Measurements from ENCODE around the gene PAPOLA.

PAPOLA gene

DNA sequence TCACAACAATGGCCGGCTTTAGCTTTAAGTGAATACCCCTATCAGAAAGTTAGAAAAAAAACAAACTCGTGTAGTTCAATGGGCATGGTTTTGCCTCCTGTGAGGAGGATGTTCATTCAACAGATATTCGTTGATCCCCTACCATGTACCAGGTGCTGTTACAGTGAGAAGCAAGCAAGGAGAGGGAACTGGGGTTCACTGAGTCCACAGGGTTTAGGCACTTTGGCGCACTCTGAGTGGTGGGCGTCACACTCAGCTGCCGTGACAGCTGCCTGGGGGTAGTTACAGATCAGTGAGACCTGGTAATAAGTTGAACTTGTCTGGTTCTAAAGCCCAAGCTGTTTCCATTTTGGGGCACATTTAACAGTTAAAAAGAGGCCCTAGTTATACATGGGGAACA, 74.2 kb downstream of the PAPOLA start:
- no peak for DNase-seq (ENCODE audit: low spot score)
- TF ChIP-seq CTCF (IDR thresholded peaks at IDR 0.05; ENCODE audit: extremely low read depth, missing control alignments) = no peak

DNA sequence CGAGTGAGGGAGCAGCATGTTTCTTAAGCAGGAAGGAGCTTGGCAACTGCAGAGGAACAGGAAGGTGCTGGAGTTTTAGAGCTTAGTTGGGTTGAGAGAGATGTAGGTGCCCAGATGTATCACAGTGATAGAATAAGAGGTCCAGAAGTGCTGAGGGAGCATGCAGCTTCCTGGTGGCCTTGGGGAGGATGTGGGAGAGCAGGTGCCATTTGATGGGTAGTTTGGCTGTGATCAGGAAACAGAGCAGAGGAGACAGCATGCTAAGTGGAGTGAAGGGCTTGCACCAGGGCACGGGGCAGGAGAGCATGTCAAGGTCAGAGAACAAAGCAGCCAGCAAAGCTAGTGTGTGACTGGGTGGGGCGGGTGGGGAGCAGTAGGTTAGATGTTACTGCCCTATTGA, 74.8 kb downstream of the PAPOLA start:
- no peak for TF ChIP-seq CTCF (IDR thresholded peaks at IDR 0.05; ENCODE audit: extremely low read depth, missing control alignments)
- DNase-seq (ENCODE audit: low spot score) = no peak

DNA sequence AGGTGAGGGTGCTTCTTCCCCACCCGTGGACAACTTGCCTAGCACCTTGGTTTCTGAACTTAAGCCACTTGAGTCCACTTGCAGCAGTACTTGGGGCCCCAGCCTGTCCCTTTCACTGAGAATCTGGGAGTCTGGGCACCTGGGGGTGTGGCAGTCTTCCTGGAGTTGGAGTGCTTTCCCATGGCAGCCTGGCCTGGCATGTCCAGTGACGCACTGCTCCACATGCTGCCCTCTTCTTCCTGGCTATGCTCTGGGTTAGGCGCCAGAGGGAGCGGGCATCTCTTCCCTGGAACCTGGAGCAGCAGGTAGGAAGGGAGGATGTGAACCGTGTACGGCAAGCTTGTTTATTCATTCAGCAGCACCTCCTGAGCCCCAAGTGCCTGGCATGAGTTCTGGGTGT, 76.4 kb downstream of the PAPOLA start:
- TF ChIP-seq CTCF (IDR thresholded peaks at IDR 0.05; ENCODE audit: extremely low read depth, missing control alignments) = no peak
- DNase-seq (ENCODE audit: low spot score) = no peak

GRCh38 chr14:96579358-96579757, 77.2 kb downstream of the PAPOLA start:
- no peak for DNase-seq (ENCODE audit: low spot score)
- TF ChIP-seq CTCF (IDR thresholded peaks at IDR 0.05; ENCODE audit: extremely low read depth, missing control alignments) = no peak

DNA sequence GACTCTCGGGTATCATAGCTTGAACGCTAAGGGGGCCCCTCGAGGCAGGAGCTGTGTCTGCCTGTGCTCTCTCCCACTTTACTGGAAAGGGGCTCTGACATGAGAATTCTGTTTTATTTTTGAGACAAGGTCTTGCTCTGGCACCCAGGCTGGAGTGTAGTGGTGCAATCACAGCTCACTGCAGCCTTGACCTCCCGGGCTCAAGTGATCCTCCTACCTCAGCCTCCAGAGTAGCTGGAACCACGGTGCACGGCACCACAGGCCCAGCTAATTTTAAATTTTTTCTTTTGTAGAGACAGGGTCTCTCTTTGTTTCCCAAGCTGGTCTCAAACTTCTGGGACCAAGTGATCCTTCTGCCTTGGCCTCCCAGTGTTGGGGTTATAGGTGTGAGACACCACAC, 77.7 kb downstream of the PAPOLA start:
- DNase-seq (ENCODE audit: low spot score) = no peak
- no peak for TF ChIP-seq CTCF (IDR thresholded peaks at IDR 0.05; ENCODE audit: extremely low read depth, missing control alignments)

- no peak for TF ChIP-seq CTCF (IDR thresholded peaks at IDR 0.05; ENCODE audit: extremely low read depth, missing control alignments)
- DNase-seq (ENCODE audit: low spot score) = no peak
Observed at GRCh38 chr14:96580566-96580965, 78.4 kb downstream of the PAPOLA start.

DNA sequence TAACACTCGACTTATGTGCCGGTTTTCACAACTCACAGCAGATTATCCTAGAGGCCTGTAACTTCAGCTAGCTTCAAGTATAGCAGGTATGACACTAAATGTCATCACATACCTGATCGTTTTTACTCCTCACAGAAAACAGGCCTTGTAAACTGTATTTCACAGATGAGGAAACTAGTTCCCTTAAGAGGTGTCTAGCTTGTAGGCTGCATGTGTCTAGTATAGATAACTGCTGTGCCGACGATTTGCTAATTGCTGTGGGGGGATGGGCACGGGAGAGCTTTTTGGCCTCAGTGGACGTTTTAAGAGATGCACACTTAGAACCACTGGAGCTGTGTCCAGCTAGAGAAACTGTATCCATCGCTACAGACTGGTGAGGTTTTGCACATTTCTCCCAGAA, 78.8 kb downstream of the PAPOLA start:
- no peak for DNase-seq (ENCODE audit: low spot score)
- no peak for TF ChIP-seq CTCF (IDR thresholded peaks at IDR 0.05; ENCODE audit: extremely low read depth, missing control alignments)
